IMR-90 (cell line): ENCODE results near the gene PARL. TPM values are rescaled to one million over a fixed set of nuclear protein-coding genes. Genes with fewer than 3 reads are reported as not detected.

Source experiments
- ATAC-seq: fragments of 200-7000 bp; cut with Tn5 transposase; 2 replicates; pipeline ENCODE4 v1.9.1; 2020; ENCODE audit warnings: low read depth, mild to moderate bottlenecking, moderate library complexity
- BruUV-seq: library from RNA; stranded (reverse); fragments of 400-500 nt; replicated peaks from 2 replicates; lab custom pipeline; 2021; lab: Mats Ljungman, UMichigan
- CTCF ChIA-PET: fragments of 300-600 bp; formaldehyde crosslinking; extraction: SDS; loops from one replicate; lab custom pipeline; 2021; ENCODE audit warnings: antibody characterized with exemption; lab: Yijun Ruan, JAX
- POLR2A ChIA-PET: fragments of 300-600 bp; sonication (Branson Sonifier 250); formaldehyde crosslinking; loops from one replicate; lab custom pipeline; 2022; ENCODE audit warnings: antibody characterized with exemption; ENCODE audit not compliant: unreplicated experiment; lab: Charles Lee
- DNase-seq: peaks from one replicate; pipeline ENCODE4 v3.0.0; 2013
- H2AFZ ChIP-seq: replicated peaks from 2 replicates; pipeline ENCODE3; 2013; ENCODE audit warnings: low read length, mild to moderate bottlenecking; ENCODE audit not compliant: poor library complexity
- H2AK5ac ChIP-seq: 2 replicates; pipeline ENCODE4 v1.6.1; 2013; ENCODE audit warnings: low read depth, low read length, inconsistent platforms
- H2AK9ac ChIP-seq: replicated peaks from 2 replicates; pipeline ENCODE3; 2013; ENCODE audit warnings: mild to moderate bottlenecking, low read depth, low read length, moderate library complexity; ENCODE audit not compliant: poor library complexity
- H2BK120ac ChIP-seq: 2 replicates; pipeline ENCODE4 v1.6.1; 2013; ENCODE audit warnings: low read depth, low read length, inconsistent platforms
- H2BK15ac ChIP-seq: 3 replicates; pipeline ENCODE4 v1.6.1; 2013; ENCODE audit warnings: low read depth, low read length, inconsistent platforms
- H2BK20ac ChIP-seq: 2 replicates; pipeline ENCODE4 v1.6.1; 2013; ENCODE audit warnings: low read depth, mild to moderate bottlenecking, inconsistent platforms, low read length, moderate library complexity
- H2BK5ac ChIP-seq: 2 replicates; pipeline ENCODE4 v1.6.1; 2013; ENCODE audit warnings: mild to moderate bottlenecking, low read depth, low read length, inconsistent platforms; ENCODE audit not compliant: poor library complexity, severe bottlenecking
- H3K14ac ChIP-seq: replicated peaks from 2 replicates; pipeline ENCODE4 v1.6.1; 2013; ENCODE audit warnings: low read depth, low read length, inconsistent platforms
- H3K18ac ChIP-seq: 2 replicates; pipeline ENCODE4 v1.6.1; 2013; ENCODE audit warnings: low read depth, low read length, control low read depth
- H3K23ac ChIP-seq: 2 replicates; pipeline ENCODE4 v1.6.1; 2013; ENCODE audit warnings: low read depth, low read length, inconsistent platforms
- H3K27ac ChIP-seq: 2 replicates; pipeline ENCODE4 v1.5.1; 2013; ENCODE audit warnings: mild to moderate bottlenecking, control low read depth, low read length; ENCODE audit not compliant: insufficient read depth
- H3K27me3 ChIP-seq: 2 replicates; pipeline ENCODE4 v1.6.1; 2013; ENCODE audit warnings: low read length; ENCODE audit not compliant: control insufficient read depth, insufficient read depth
- H3K36me3 ChIP-seq: 2 replicates; pipeline ENCODE4 v1.6.1; 2013; ENCODE audit warnings: low read length, mixed read lengths; ENCODE audit not compliant: control insufficient read depth, insufficient read depth
- H3K4ac ChIP-seq: 2 replicates; pipeline ENCODE4 v1.6.1; 2013; ENCODE audit warnings: low read depth, low read length, inconsistent platforms
- H3K4me1 ChIP-seq: 2 replicates; pipeline ENCODE4 v1.6.1; 2013; ENCODE audit warnings: low read length, mixed read lengths; ENCODE audit not compliant: control insufficient read depth, insufficient read depth
- H3K4me2 ChIP-seq: 2 replicates; pipeline ENCODE4 v1.6.1; 2013; ENCODE audit warnings: low read depth, mild to moderate bottlenecking, control low read depth, low read length, moderate library complexity
- H3K4me3 ChIP-seq: 2 replicates; pipeline ENCODE4 v1.5.1; 2013; ENCODE audit warnings: low read depth, mild to moderate bottlenecking, control low read depth, low read length, moderate library complexity; ENCODE audit not compliant: insufficient read depth
- H3K56ac ChIP-seq: 2 replicates; pipeline ENCODE4 v1.6.1; 2013; ENCODE audit warnings: low read length, inconsistent platforms; ENCODE audit not compliant: insufficient read depth; ENCODE audit errors: extremely low read depth
- H3K79me1 ChIP-seq, 2 experiments: 2 replicates each; pipeline ENCODE4 v1.6.1; 2013; ENCODE audit warnings: low read length in 2 of 2, inconsistent platforms in 1 of 2, low read depth in 1 of 2
- H3K9ac ChIP-seq: 2 replicates; pipeline ENCODE4 v1.6.1; 2013; ENCODE audit warnings: low read depth, low read length, control low read depth
- H3K9me1 ChIP-seq: 2 replicates; pipeline ENCODE4 v1.6.1; 2013; ENCODE audit warnings: low read length, inconsistent platforms; ENCODE audit not compliant: insufficient read depth
- H3K9me3 ChIP-seq: 2 replicates; pipeline ENCODE4 v1.6.1; 2013; ENCODE audit warnings: low read length; ENCODE audit not compliant: control insufficient read depth, insufficient read depth
- H4K20me1 ChIP-seq: 2 replicates; pipeline ENCODE4 v1.6.1; 2013; ENCODE audit warnings: low read length, inconsistent platforms; ENCODE audit not compliant: insufficient read depth
- H4K5ac ChIP-seq: 2 replicates; pipeline ENCODE4 v1.6.1; 2013; ENCODE audit warnings: mild to moderate bottlenecking, low read depth, low read length, control low read depth
- H4K8ac ChIP-seq, 2 experiments: 2 replicates each; pipeline ENCODE4 v1.6.1; 2013; ENCODE audit warnings: low read depth in 2 of 2, low read length in 2 of 2, control low read depth in 1 of 2, inconsistent platforms in 1 of 2
- H4K91ac ChIP-seq: 2 replicates; pipeline ENCODE4 v1.6.1; 2013; ENCODE audit warnings: low read depth, low read length, inconsistent platforms; ENCODE audit not compliant: insufficient read depth
- CEBPB ChIP-seq: IDR thresholded peaks from 2 replicates; pipeline ENCODE4 v1.6.1; 2012; ENCODE audit warnings: low read depth, low read length, improper control_type of control experiment
- MAFK ChIP-seq: IDR thresholded peaks from 2 replicates; pipeline ENCODE4 v1.6.1; 2012; ENCODE audit warnings: low read depth, low read length, improper control_type of control experiment
- MAZ ChIP-seq: IDR thresholded peaks from 2 replicates; pipeline ENCODE4 v1.6.1; 2012; ENCODE audit warnings: low read depth, mild to moderate bottlenecking, low read length, improper control_type of control experiment, moderate library complexity, borderline replicate concordance
- POLR2A ChIP-seq: IDR thresholded peaks from 2 replicates; pipeline ENCODE4 v1.6.1; 2012; ENCODE audit warnings: mild to moderate bottlenecking, low read depth, low read length
- WGBS, 2 experiments: methylation state at CpG; one replicate each; pipeline versions ENCODE4 v1.1.5 to v1.1.7; 2013; ENCODE audit warnings: missing lambda C conversion rate in 2 of 2; ENCODE audit not compliant: insufficient read length in 1 of 2; ENCODE audit errors: extremely low coverage in 2 of 2; 5-methylcytosine and 5-hydroxymethylcytosine counted together
- dilution Hi-C: fragments of 300-500 bp; cut with HindIII; formaldehyde crosslinking; loops from one replicate; pipeline ENCODE4 v1.14.3; 2018; ENCODE audit warnings: low sequenced_read_pairs; ENCODE audit not compliant: unreplicated experiment
- in situ Hi-C: fragments of 300-500 bp; cut with MboI; formaldehyde crosslinking; loops from 3 replicates; pipeline ENCODE4 v1.14.3; 2019; ENCODE audit warnings: low sequenced_read_pairs, inconsistent platforms, mixed read lengths
- intact Hi-C: fragments of 100-400 bp; cut with micrococcal nuclease; formaldehyde crosslinking; loops from 2 replicates; pipeline ENCODE4 v1.10.0; 2022
- polyA plus RNA-seq, 3 experiments: library from polyadenylated mRNA; depleted of rRNA; stranded (reverse); fragments of >200 nt; gene quantifications; 2 replicates each; pipeline ENCODE4 v1.2.3, GENCODE V29; 2012; ENCODE audit warnings: low replicate concordance in 1 of 3
- total RNA-seq: library from RNA; depleted of rRNA; stranded (reverse); fragments of >200 nt; gene quantifications from 2 replicates; pipeline ENCODE4 v1.2.3, GENCODE V29; 2012

The PARL gene
- total and polyA plus RNA-seq, 2 of the 4 experiments (the other 2 are of a cell fraction), result 35.5 to 42.6 TPM

- no peak overlapping the region for H3K4me2 ChIP-seq
- ChIA-PET CTCF (interaction anchor here (1.4 kb wide), 1 partner anchor 10 kb away, joined by 4 read pairs; no protein-coding TSS in a partner anchor), POLR2A (no interaction called here)
- H3K9ac ChIP-seq, result no peak overlapping the region
- no peaks in the 10 kb centered on the region for H3K9me3 ChIP-seq
- no peak overlapping the region for H3K4ac ChIP-seq
- H4K91ac ChIP-seq, result no peak overlapping the region
- H2AFZ ChIP-seq, result no peak overlapping the region
- ATAC-seq (no peak), DNase-seq (no peak)
- H3K14ac ChIP-seq, result no peak overlapping the region
- H4K5ac ChIP-seq, result no peak overlapping the region
- no TSS peak for BruUV-seq
- H2BK15ac ChIP-seq, result no peak overlapping the region
- H3K4me1 ChIP-seq, result no peaks in the 10 kb centered on the region
- H3K27me3 ChIP-seq, result peaks cover 22% of the 10 kb centered on the region
- no peak overlapping the region for H3K18ac ChIP-seq
- dilution Hi-C loops, result no loop called here
- H2BK20ac ChIP-seq, result no peak overlapping the region
- H3K9me1 ChIP-seq, result no peaks in the 10 kb centered on the region
- no peaks in the 10 kb centered on the region for H3K36me3 ChIP-seq
- no peak overlapping the region for H3K23ac ChIP-seq
- intact Hi-C loops, result no loop called here
- H3K79me1 ChIP-seq, result no peaks in the 10 kb centered on the region
- H3K27ac ChIP-seq, result no peak overlapping the region
- TF ChIP-seq CEBPB (no peak), POLR2A (no peak), MAZ (no peak), MAFK (no peak)
- H2BK120ac ChIP-seq, result no peak overlapping the region
- H2AK9ac ChIP-seq, result no peak overlapping the region
- H3K56ac ChIP-seq, result no peak overlapping the region
- H4K20me1 ChIP-seq, result no peaks in the 10 kb centered on the region
- H3K4me3 ChIP-seq, result no peak overlapping the region
- H2BK5ac ChIP-seq, result no peak overlapping the region
- H2AK5ac ChIP-seq, result no peak overlapping the region
- no peak overlapping the region for H4K8ac ChIP-seq
- 70% methylated on average over 4 of the region's 6 CpGs; no CpG with 5 or more reads in 1 of the 2 experiments for WGBS, 2 experiments
- in situ Hi-C loops, result no loop called here
Measured at GRCh38 chr3:183911087-183911486, 26.4 kb upstream of the PARL start.
